Stimulated activated CD4-positive, alpha-beta T cell treated with anti-CD3 and anti-CD28 coated beads, Interleukin-12 subunit alpha, Interleukin-12 subunit beta, amount 100 ng/mL, for 48 hours (primary cell): ENCODE results near the gene SLITRK6.
"Not testable (repeated sequence)": the region's sequence is repeated elsewhere in the genome, so short reads cannot be mapped to it uniquely, and the experiment has no call there.

Experiments
- DNase-seq, 3 donors: peaks; one replicate each; pipeline ENCODE4 v3.0.0-alpha.2; 2020; ENCODE audit warnings: low read depth in 2 of 3, low spot score in 1 of 3

Gene SLITRK6, protein sequence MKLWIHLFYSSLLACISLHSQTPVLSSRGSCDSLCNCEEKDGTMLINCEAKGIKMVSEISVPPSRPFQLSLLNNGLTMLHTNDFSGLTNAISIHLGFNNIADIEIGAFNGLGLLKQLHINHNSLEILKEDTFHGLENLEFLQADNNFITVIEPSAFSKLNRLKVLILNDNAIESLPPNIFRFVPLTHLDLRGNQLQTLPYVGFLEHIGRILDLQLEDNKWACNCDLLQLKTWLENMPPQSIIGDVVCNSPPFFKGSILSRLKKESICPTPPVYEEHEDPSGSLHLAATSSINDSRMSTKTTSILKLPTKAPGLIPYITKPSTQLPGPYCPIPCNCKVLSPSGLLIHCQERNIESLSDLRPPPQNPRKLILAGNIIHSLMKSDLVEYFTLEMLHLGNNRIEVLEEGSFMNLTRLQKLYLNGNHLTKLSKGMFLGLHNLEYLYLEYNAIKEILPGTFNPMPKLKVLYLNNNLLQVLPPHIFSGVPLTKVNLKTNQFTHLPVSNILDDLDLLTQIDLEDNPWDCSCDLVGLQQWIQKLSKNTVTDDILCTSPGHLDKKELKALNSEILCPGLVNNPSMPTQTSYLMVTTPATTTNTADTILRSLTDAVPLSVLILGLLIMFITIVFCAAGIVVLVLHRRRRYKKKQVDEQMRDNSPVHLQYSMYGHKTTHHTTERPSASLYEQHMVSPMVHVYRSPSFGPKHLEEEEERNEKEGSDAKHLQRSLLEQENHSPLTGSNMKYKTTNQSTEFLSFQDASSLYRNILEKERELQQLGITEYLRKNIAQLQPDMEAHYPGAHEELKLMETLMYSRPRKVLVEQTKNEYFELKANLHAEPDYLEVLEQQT

GRCh38 chr13:85799097-85799582, at the start of gene SLITRK6:
Gene SLITRK6, minus strand, starts transcription at chr13:85799419. Its CDS starts 2,911 bp downstream, at chr13:85796508.
- DNase-seq: no peak

DNA sequence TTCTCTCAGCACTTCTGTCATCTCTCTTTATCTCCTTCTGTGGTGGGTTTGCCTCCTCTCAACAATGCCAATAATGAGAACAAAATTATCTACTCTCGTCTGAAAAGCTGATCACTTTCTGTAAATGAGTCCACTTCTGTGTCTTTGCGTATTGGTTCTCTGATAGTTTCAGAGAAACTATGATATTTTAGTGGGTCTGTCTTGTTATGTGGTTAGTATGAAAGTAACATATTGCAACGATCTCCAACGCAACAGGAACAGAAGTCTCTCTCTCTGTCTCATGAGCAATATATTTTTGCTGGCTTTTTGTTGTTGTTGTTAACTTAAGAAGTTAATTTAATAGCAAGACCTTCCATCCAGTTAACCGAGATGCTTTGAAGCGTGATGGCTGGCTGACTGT, 47.8 kb upstream of the SLITRK6 start:
- DNase-seq: no peak

DNA sequence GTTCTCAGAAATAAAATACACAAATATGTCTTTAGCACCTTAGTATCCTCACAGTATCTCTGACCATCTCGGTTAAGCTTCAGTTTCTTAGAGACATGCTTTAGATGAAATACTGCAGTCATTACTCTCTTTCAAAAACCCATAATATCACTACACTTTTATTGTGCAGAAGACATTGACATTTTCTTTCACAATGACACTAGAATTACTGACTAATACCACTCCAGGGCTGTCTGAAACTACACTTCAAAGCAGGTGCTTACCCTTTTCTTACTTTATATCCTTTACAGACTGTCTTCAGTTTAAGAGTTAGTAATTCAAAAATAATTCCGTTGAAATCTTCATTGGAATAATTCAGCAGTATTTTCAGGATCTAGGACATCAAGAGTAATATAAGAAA, 42.2 kb upstream of the SLITRK6 start:
- no peak for DNase-seq

- DNase-seq: no peak
These were observed 34.7 kb upstream of the SLITRK6 start for GRCh38 chr13:85833921-85834320.

DNA sequence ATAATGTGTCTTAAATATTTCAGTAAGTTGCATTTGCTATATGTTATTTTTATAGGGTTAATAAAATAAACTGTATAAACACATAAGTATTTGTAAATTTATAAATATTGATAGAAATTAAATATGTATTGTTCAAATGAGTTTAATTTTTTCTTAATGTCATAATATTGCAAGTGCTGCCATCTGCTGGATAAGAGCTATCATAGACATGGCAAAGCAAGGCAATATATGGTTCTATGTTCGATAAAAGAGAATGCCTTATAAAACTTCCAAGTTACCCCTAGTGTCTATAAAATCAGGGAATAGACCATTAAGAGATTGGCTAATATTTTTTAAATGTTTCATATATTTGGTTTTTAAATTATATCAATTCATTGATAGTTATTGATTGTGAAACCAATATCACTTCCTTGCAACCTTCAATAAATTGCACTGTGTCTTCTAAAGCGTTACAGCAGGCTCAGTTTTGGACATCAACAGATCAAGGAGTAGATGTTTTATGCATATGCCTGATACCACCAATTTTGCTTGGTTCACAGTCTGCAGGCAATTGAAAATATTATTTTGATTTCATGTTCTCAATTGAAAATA, 29.0 kb upstream of the SLITRK6 start:
- DNase-seq: no peak

GRCh38 chr13:85825454-85825853, 26.2 kb upstream of the SLITRK6 start:
- no peak for DNase-seq

GRCh38 chr13:85823832-85824231, 24.6 kb upstream of the SLITRK6 start:
- DNase-seq: no peak

DNA sequence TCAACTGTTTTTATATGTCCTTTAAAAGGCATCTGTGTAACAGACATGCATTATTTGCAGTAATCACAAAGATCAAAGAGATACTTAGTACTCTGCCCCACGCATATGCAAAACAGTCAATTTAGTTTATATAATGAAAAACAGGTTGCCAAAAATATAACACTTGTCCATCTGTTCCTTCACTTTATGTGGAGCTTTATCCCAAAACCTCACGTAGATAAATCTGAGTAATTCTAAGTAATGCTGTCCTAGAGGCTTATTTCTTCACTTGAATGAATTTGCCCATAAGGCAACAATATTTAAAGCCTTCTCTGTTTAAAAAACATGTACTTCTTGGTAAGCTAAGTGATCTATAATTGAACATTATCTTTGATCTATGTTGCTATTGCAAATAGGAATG, 20.3 kb upstream of the SLITRK6 start:
- DNase-seq: no peak

GRCh38 chr13:85816413-85816812, 17.2 kb upstream of the SLITRK6 start:
- no peak for DNase-seq

GRCh38 chr13:85812282-85812681, 13.1 kb upstream of the SLITRK6 start:
- DNase-seq: no peak

GRCh38 chr13:85808811-85809210, 9.6 kb upstream of the SLITRK6 start:
- DNase-seq: no peak

- DNase-seq: no peak
These were observed 7.4 kb upstream of the SLITRK6 start for GRCh38 chr13:85806553-85807175.

DNA sequence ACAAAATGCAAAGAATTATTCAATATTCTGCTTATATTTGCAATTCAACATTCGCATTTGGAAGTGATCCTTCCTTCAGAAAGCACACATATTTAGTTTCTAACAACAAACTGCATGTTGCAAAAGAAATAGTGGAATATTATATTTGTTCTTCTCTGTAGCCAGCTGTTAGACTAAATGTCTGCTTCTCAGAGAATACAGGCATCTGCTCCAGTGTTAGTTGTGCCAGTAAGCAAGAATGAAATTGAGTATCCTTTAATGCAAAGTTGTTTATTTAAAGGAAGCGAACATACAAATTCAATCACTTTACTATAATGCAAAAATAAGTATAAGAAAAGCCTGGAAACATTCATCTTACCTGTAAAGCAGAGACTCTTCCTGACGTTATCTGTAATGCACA, 663 bp downstream of the SLITRK6 start:
- DNase-seq: no peak

GRCh38 chr13:85797311-85797710, 1.9 kb downstream of the SLITRK6 start:
- DNase-seq: no peak

DNA sequence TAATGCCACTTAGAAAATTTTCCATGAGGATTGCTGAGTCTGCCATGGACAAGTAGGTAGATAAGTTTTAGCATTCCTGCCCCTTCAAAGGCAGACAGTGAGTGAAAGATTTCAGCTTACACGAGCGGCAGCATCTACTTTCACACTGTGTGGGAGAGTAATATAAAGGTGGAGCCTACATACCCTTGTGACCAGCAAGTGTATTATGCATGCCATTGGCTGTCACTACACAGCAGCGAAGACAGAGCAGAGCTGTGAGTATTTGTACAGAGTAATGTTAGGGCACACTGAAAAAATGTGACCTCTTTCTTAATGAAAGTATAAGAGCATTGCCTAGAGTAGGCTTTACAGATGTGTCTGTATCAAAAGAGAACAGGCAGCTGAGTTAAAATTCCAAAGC, 14.0 kb downstream of the SLITRK6 start:
- DNase-seq: no peak

DNA sequence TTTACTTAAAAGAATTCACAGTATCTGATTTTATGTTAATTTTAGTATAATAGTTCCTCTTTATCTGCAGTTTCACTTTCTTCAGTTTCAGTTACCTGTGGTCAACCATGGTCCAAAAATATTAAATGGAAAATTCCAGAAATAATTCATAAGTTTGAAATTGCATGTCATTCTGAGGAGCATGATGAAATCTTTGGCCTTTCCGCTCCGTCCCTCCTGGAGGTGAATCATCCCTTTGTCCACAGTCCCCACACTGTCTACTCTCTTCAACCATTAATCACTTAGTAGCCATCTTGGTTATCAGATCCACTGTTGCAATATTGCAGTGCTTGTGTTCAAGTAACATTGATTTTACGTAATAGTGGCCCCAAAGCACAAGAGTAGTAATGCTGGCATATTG, 26.9 kb downstream of the SLITRK6 start:
- DNase-seq: no peak

DNA sequence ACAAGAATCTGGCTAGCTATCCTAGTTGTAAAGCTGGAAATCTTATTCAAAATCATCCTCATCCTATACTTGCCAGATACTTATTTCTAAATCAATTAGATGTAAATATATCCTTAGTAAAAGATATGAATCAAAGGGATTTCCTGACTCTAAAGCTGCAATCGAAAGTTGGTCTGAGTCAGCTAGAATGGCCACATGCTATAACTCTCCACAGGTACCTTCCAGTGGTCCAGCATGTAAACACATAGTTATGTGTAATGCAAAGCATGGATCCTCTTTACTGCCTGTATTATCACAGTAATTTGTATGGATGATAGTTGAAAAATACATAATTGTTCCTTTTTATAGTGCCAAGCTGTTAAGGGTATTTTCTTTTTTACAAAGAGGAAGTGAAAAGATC, 27.4 kb downstream of the SLITRK6 start:
- DNase-seq: no peak

DNA sequence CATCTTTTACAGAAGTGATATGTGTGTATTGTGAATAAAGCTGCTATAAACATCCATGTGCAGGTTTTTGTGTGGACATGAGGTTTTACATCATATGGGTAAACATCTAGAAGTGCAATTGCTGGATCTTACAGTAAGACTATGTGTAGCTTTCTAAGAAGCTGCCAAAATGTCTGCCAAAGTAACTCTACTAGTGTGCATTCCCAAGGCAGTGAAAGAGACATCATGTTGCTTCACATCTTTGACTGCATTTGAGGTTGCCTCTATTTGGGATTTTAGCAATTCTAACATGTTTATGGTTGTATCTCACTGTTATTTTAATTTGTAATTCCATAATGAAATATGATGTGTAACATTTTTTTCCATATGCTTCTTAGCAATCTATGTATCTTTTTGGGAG, 30.3 kb downstream of the SLITRK6 start:
- no peak for DNase-seq

DNA sequence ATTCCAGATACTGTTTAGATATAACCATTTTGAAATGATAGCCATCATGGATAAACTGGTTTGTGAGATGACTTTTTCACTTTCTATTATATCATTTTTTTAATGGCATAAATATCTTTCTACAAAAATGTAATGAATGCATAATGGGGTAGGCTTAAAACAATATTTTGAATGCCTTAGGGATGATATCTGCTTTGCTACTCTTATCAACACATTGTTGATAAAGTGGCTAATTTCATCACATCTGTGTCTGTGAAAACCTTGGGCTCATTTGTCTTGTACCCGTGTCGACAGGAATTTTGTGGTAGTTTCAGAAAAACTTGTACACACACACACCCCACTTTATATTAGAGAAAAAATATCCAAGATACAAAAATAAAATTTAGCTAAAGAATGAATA, 44.1 kb downstream of the SLITRK6 start:
- no peak for DNase-seq

- not testable (repeated sequence) for DNase-seq
These were observed 55.9 kb downstream of the SLITRK6 start for GRCh38 chr13:85743201-85743770.
